ENCODE results near the gene COL6A3.
"Not testable (repeated sequence)": the region's sequence is repeated elsewhere in the genome, so short reads cannot be mapped to it uniquely, and the experiment has no call there.

The COL6A3 gene

DNA sequence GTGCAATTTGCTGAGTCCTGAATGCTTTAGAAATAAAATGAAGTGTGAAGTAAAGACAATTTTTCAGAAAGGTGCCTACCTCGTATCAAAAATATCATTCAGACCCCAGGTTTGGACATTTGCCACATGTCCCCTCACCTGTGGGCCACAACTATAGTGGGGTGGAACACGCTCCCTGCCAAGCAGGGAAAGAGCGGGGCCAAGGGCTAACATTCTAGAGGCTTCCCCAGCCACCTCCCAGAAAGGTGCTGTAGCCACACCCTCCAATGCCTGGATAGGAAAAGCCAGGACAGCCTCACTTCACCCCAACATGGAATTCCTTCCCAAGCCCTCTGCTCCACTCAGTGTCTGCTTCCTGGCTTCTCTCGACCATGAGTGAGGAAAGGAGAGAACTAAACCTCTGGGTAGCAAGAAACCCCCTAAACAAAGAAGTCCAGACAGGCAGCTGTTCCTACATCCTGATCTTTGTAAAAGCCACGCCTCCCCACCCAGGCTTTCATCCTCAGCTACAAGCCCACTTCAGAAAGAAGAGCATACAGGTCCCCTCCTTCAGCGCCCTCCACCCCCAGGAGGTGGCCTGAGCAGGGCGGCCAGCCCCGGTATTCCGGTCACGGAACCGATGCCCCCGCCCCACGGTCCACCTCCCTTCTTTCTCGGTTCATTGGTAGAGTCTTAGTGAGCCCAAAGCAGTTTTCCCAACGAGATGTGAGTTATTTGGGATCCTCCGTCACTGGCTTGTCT is 2.1 kb downstream of the COL6A3 start:
- DNase-seq, result no peak

GRCh38 chr2:237411092-237411601 is 2.8 kb downstream of the COL6A3 start:
- DNase-seq, result no peak

DNA sequence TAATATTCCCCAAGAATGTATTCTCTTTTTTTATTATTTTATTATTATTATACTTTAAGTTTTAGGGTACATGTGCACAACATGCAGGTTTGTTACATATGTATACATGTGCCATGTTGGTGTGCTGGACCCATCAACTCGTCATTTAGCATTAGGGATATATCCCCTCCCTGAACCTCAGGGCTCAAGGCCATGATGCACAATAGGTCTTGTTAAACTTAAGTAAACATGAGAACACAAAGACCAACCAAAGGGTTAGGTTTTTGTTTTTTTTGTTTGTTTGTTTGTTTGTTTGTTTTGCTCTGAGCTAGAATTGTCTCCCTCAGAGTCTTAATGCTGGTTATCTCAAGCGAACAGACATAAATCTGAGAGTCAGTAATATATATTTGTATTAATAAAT is 4.7 kb downstream of the COL6A3 start:
- DNase-seq, result not testable (repeated sequence)

DNA sequence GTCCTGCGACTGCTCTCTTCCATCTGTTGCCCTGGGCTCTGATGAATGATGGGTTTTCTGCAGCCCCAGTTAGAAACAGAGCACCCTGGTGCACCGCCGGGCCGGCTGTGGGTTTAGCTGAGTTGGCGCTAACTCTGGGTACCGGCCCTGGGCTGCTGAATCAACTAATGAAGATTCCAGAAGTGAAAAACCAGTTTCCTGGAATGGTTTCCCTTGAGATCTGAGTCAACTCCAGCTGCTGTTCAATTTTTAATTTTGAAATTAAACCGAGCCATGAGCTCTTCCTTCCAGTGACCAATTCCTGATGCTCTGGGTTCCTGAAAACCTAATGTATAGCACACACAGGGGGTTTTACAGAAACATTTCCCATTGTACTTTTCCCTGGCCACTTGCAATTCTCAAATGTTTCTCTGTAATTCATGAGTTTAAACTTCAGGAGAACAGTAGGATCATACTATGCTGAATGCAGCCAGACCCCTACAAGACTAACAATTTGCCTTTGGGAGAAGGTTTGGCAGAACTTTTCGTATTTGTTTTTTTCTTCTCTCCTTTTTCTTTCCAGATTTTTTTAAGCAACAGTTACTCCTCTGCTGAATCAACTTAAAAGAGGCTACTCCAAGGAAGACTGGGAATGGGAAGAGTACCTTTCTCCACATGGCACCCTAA is 5.5 kb downstream of the COL6A3 start:
- DNase-seq, result no peak

- no peak for DNase-seq
Measured at GRCh38 chr2:237407700-237408099, 6.3 kb downstream of the COL6A3 start.

- no peak for DNase-seq
Measured at GRCh38 chr2:237406371-237406895, 7.5 kb downstream of the COL6A3 start.

DNA sequence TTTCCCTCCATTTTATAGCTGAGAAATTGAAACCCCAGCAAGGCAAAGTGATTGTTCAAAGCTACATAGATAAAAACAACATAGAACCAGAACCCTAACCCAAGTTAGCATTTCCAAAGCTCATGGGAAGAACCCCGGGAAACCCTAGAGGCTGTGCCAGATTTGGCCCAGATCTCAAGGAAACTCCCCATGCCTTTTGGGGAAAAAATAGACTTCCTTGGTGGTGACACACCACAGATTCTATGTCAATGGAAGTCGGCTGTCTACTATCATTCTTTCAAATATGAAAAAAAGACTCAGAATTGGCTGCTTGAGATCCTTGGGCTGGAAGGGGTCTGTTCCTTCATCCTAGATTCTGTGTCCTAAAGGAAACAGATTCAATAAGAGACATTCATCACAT is 8.4 kb downstream of the COL6A3 start:
- no peak for DNase-seq

DNA sequence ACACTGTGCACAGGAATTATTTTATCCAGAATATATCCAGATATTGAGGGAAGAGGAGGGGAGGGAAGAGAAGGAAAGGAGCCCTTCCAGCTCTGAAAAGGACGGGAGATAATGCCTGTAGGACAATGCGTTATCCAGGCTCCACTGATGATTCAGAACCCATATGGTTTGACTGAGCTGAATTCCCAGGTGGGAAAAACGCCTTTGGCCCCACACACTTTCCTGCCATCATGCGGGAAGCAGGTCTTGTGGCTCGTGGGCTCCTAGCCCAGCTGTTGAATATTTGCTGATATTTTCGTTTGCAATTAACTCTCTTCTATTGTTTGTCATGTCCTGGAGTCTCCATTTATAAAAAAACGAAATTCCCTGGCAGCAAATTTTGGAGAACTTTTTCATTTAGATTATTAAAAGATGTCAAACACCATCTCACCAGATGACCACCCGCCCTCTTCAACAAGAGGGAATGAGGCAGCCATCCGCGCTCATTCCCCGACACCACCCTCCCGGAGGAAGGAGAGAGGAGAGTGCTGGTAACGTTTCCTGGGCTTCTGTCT is 8.9 kb downstream of the COL6A3 start:
- no peak for DNase-seq

GRCh38 chr2:237404413-237404812 is 9.6 kb downstream of the COL6A3 start:
- no peak for DNase-seq

DNA sequence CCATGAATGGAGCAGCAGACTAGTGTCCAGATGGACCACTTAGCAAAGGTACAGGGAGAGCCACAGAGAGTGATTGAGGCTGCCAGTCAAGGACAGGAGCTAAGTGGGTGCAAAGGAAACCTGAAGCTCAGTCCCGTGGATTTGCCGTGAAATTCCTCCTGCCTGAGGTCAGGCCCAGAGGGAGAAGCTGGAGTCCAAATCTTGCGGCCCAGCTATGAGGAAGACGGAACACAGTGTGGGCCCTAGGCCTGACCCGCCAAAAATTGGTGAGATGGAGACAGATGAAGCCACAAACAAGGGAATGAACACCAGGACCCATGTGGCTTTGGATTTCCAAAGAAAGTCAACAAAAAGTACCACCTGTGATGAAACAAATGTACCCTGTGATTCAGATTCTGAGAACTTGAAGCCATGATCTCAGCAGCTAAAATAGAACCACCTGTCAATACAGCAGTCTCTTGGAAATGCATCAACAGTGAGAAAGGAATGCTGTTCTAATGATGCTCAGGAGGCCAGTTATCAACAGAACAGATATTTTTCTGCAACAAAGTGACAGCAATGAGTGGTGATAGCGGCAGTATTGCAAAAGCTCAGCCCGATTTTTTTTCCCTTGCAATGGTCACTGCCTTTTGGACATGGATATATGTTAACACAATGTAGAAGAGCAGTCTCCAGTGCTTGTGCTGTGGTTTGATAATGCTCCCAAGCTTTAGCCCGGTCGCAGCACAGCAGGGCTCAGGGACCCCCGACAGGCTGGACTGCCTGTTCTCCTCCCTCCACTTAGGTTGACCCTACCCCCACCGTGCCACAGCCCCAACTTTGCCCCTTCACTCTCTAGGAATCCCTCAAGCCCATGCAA is 10.7 kb downstream of the COL6A3 start:
- no peak for DNase-seq

- DNase-seq, result no peak
Measured at GRCh38 chr2:237400199-237400598, 13.8 kb downstream of the COL6A3 start.

DNA sequence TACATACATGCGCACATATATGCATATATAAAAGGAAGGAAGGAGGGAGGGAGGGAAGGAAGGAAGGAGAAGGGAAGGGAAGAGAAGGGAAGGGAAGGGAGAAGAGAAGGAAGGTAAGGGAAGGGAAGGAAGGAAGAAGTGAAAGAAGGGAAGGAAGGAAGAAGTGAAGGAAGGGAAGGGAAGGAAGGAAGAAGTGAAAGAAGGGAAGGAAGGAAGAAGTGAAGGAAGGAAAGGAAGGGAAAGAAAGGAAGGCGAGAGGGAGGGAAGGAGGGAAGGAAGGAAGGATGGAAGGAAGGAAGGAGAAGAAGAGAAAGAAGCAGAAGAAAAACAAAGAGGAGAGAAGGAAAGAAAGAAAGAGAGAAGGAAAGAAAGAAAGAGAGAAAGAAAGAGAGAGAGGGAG is 16.9 kb downstream of the COL6A3 start:
- DNase-seq, result no peak

DNA sequence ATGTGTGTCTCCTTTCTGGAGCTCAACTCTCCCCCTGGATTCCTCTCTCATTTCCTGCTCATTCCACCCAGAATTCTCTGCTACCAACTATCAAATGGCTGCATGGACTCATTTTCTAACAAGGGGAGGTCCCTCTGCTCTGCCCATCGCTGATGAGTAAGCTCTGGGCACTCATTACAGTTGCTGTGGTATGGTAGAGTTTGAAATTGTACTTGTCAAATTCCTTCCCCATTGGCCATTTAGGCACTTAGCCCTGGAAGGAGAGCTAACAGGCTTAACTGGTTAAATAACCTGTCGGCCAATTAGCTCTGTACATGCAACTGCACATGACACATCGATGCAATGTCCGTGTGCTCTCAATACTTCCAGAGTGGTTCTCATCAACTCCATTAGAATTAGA is 20.4 kb downstream of the COL6A3 start:
- no peak for DNase-seq

DNA sequence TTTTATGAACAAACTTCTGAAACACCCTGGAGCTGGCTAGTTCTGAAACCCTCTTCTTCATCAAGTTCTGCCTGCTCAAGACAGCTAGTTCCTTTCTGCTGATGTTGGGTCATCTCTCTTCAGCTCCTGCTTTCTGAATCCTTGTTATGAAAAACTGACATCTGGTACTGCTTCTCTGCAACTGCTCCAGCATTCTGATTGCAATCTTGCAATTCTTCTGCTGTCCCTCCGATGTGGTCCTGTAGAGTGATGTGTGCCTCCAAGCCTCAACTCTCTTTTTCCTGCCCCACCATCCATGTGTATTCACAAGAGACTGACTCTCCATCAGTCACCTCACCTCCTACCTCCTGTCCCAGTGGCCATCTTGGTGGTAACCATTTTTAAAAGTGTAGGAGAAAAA is 21.8 kb downstream of the COL6A3 start:
- no peak for DNase-seq

GRCh38 chr2:237391140-237391539 is 22.8 kb downstream of the COL6A3 start:
- DNase-seq, result no peak

GRCh38 chr2:237390235-237390634 is 23.7 kb downstream of the COL6A3 start:
- no peak for DNase-seq

DNA sequence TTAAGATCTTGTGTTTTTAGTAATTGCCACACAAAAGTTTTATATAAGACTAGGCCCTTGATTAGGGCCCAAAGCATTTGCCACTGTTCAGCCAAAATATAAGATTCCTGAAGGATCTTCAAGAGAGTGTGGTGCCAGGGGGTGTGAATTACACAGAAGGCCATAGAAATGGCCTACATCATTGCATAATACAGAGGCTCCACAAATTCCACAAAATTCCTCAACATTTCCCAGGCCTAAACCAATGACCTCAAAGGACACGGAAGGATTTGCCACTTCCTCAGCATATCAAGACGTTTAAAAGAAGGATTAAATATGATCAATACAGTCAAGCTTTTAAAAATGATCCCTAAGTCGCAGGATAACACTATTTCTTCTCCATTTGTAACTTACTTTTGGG is 24.1 kb downstream of the COL6A3 start:
- no peak for DNase-seq

DNA sequence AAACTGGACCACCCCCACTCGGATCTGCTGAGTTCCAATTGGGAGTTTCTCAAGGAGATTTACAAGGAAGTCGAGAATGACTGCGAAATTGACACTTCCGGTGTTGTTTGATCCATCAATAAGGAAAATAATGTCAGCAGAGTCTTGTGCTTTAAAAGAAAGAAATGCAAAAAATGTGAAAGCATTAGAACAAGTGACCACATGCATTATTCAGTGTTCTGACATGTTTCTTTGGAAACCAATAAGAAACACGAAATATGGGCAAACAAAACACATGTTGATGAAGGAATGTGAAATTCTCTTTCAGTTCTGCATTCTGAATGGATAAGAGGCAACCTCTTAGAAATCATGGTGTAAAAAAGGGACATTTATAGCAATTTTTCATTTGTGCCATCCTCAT is 25.9 kb downstream of the COL6A3 start:
- DNase-seq, result no peak

DNA sequence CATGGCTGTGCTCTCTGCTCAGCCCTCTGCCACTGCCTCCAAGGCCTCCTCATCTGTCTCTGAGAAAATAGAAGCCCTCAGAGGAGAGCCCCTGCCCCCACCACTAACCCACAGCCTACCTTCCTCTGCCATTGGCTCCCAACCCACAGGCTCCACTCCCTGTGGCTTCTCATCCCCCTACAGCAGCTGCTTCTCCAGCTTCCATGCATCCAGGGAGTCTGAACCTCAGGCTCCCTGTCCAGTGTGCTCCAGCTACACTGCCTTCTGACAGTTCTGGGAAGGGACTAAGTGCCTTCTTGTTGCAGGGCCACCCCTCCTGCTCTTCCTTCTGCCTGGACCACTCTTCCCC is 29.3 kb downstream of the COL6A3 start:
- no peak for DNase-seq

GRCh38 chr2:237383991-237384671 is 29.8 kb downstream of the COL6A3 start:
- DNase-seq, result no peak

DNA sequence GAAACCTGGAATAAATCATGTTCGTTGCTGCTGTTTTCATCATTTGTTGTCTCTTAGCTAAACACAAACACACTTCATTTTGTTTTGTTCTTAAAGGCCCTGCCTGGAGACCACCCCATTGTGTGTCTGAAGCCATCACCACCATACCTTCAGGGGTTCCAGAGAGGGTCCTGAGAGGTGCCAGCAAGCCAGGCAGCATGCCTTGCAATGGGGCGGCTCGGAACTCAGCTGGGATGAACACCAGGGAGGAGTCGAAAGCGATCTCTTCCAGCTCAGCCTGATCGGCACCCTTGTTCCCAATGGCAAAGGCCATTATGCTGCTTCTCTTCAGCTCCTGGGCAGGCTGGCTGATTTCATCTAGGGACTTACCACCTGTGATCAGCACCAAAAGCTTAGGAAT is 33.2 kb downstream of the COL6A3 start:
- no peak for DNase-seq

- DNase-seq, result no peak
Measured at GRCh38 chr2:237379636-237380035, 34.3 kb downstream of the COL6A3 start.

- DNase-seq, result no peak
Measured at GRCh38 chr2:237378650-237379049, 35.3 kb downstream of the COL6A3 start.

Measured in CD4-positive, alpha-beta T cell treated with Interferon gamma for 1 hour (primary cell).